Glutamatergic neuron (in vitro differentiated cells): Measurements from ENCODE around the gene USH1G. TPM values are rescaled to one million over a fixed set of nuclear protein-coding genes. Genes with fewer than 3 reads are reported as not detected.

ENCODE experiments used
- DNase-seq: peaks from one replicate; pipeline ENCODE4 v3.0.0; 2022
- H3K27ac Mint-ChIP-seq: one replicate; pipeline ENCODE4 v1.8.0; 2020; ENCODE audit warnings: mild to moderate bottlenecking, mixed read lengths, inconsistent platforms; ENCODE audit not compliant: unreplicated experiment
- H3K27me3 Mint-ChIP-seq: one replicate; pipeline ENCODE4 v1.8.0; 2020; ENCODE audit warnings: mild to moderate bottlenecking, moderate library complexity, mixed read lengths, inconsistent platforms; ENCODE audit not compliant: unreplicated experiment
- H3K36me3 Mint-ChIP-seq: one replicate; pipeline ENCODE4 v1.8.0; 2020; ENCODE audit warnings: mild to moderate bottlenecking, mixed read lengths, inconsistent platforms; ENCODE audit not compliant: unreplicated experiment
- H3K4me1 Mint-ChIP-seq: one replicate; pipeline ENCODE4 v1.8.0; 2020; ENCODE audit warnings: mild to moderate bottlenecking, low read depth, mixed read lengths, inconsistent platforms; ENCODE audit not compliant: unreplicated experiment
- H3K4me3 Mint-ChIP-seq: one replicate; pipeline ENCODE4 v1.8.0; 2020; ENCODE audit warnings: mild to moderate bottlenecking, mixed read lengths, inconsistent platforms; ENCODE audit not compliant: unreplicated experiment
- H3K9me3 Mint-ChIP-seq: one replicate; pipeline ENCODE4 v1.8.0; 2020; ENCODE audit warnings: mild to moderate bottlenecking, moderate library complexity, mixed read lengths, inconsistent platforms; ENCODE audit not compliant: unreplicated experiment
- total RNA-seq: library from RNA; stranded (reverse); fragmentation: NEBNext Ultra II Directional; extraction: Animal tissue kit (Norgen Biotek cat#: 25700); gene quantifications from one replicate; pipeline ENCODE4 v1.2.1, GENCODE V29; 2021; ENCODE audit not compliant: unreplicated experiment
- TF ChIP-seq, protein P1 (sequence below): fragments of 200-600 bp; sonication (generic); IDR thresholded peaks from one replicate; pipeline ENCODE4 v1.5.0; 2021; ENCODE audit not compliant: partially characterized antibody, unreplicated experiment

The USH1G gene
- total RNA-seq, 1 donor from 2014 or later: 0.12 TPM

DNA sequence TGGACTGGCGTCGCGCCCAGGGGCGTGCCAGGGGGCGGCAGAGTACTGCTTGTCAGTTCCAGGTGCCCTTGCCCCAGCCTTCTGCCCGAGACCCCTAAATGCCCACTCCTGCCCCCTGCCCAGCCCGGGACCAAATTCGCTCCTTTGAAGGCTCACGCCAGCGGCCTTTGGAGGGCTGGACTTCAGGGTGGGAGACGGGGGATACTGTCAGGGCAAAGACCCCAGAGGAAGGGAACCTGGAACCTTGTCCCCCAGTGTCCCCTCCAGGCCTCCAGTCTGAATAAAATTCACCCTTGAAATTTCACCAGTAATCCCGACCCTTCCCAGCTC, 13.4 kb upstream of the USH1G start:
- TF ChIP-seq, protein P1, sequence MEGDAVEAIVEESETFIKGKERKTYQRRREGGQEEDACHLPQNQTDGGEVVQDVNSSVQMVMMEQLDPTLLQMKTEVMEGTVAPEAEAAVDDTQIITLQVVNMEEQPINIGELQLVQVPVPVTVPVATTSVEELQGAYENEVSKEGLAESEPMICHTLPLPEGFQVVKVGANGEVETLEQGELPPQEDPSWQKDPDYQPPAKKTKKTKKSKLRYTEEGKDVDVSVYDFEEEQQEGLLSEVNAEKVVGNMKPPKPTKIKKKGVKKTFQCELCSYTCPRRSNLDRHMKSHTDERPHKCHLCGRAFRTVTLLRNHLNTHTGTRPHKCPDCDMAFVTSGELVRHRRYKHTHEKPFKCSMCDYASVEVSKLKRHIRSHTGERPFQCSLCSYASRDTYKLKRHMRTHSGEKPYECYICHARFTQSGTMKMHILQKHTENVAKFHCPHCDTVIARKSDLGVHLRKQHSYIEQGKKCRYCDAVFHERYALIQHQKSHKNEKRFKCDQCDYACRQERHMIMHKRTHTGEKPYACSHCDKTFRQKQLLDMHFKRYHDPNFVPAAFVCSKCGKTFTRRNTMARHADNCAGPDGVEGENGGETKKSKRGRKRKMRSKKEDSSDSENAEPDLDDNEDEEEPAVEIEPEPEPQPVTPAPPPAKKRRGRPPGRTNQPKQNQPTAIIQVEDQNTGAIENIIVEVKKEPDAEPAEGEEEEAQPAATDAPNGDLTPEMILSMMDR: no peak
- Mint-ChIP-seq H3K4me1 (peaks cover 7% of the 10 kb centered on the region), H3K27me3 (peaks cover 28% of the 10 kb centered on the region), H3K9me3 (peaks cover 3% of the 10 kb centered on the region), H3K27ac (no peak overlapping the region), H3K36me3 (no peaks in the 10 kb centered on the region), H3K4me3 (no peak overlapping the region)
- no peak for DNase-seq

DNA sequence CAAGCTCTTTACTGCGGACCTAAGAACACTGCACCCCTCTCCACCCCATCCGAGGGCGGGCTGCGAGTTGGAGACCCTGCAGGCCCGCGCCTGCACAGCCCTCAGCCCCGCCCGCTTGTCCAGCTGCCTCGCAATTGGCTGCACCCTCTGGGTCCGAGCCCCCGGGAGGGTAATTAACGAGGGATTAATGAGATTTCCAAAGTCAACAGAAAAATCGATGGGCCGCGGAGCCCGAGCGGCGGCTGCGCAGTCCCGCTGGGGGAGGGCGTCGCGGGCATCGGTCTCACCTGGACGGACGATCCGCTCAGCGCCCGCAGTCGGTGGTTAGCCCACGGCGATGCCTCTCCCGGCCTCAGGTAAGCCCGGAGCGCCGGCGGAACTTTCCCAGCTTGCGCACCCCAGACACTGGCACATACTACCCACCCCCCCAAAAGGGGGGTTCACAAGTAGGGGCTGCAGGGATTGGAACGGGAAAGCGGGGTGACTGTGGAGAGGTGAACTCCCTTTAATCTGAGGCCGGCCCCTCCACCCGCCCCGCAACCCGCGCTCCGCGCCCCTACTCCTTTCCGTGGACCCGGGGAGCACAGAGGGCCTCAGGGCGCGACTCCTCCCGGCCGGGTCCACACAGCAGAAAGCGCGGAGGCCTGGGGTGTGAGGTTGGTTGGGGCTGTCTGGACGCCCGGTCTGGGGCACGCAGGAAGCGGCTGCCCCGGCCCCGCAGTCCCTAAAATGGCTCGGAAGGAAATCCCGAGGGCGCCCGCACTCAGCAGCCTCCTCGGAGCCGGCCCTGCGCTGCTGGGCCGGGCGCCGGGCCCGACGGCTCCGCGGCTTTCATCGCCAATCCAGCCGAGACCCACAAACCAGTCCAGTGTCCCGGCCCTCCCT, 12.8 kb upstream of the USH1G start, which contains the start of gene OTOP3:
OTOP3 (plus strand) TSS at position 314 of the 885 bp plus-strand sequence; CDS start at position 338, 24 bp downstream.
- H3K36me3 Mint-ChIP-seq: no peaks in the 10 kb centered on the region
- DNase-seq: peak; percentile 63
- H3K4me3 Mint-ChIP-seq: peak within 1 kb of the TSS; percentile 64
- H3K27me3 Mint-ChIP-seq: peaks cover 28% of the 10 kb centered on the region
- peaks cover 3% of the 10 kb centered on the region for H3K9me3 Mint-ChIP-seq
- no peak within 1 kb of the TSS for H3K27ac Mint-ChIP-seq
- H3K4me1 Mint-ChIP-seq: peaks cover 10% of the 10 kb centered on the region
- TF ChIP-seq, protein P1: no peak

DNA sequence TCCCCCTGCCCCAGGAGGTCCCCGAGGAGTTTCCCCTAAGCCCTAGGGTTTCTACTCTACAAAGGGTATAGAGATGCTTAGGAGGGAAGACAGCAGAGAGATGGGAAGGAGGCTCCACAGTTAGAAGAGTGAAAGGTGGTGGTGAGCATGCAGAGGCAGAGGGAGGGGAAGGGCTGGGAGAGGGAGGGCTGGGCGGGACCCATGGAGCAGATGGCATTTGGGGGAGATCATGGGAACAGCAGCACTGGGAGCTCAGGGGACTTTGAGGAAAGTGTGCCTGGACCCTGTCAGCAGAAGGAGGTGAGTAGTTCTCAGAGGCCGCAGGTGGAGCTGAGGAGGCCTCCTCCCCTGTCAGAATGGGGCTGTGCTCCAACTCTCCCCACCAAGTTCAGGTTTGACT, 12.0 kb upstream of the USH1G start:
- no peak for DNase-seq
- Mint-ChIP-seq H3K4me1 (peaks cover 10% of the 10 kb centered on the region), H3K36me3 (no peaks in the 10 kb centered on the region), H3K27ac (no peak overlapping the region), H3K27me3 (peaks cover 28% of the 10 kb centered on the region), H3K9me3 (peaks cover 3% of the 10 kb centered on the region), H3K4me3 (peak overlapping the region; percentile 64)
- TF ChIP-seq, protein P1: no peak

DNA sequence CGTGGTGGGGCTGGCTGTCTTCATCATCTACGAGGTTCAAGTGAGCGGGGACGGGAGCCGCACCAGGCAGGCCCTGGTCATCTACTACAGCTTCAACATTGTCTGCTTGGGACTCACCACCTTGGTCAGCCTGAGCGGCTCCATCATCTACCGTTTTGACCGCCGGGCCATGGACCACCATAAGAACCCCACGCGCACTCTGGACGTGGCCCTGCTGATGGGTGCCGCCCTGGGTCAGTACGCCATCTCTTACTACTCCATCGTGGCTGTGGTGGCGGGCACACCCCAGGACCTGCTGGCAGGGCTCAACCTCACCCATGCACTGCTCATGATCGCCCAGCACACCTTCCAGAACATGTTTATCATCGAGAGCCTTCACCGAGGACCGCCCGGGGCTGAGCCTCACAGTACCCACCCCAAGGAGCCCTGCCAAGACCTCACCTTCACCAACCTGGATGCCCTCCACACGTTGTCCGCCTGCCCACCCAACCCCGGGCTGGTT, 7.5 kb upstream of the USH1G start:
- Mint-ChIP-seq H3K36me3 (peaks cover 5% of the 10 kb centered on the region), H3K9me3 (peaks cover 4% of the 10 kb centered on the region), H3K27ac (no peak overlapping the region), H3K4me1 (peaks cover 9% of the 10 kb centered on the region), H3K4me3 (no peak overlapping the region), H3K27me3 (peaks cover 18% of the 10 kb centered on the region)
- no peak for DNase-seq
- TF ChIP-seq, protein P1: no peak

DNA sequence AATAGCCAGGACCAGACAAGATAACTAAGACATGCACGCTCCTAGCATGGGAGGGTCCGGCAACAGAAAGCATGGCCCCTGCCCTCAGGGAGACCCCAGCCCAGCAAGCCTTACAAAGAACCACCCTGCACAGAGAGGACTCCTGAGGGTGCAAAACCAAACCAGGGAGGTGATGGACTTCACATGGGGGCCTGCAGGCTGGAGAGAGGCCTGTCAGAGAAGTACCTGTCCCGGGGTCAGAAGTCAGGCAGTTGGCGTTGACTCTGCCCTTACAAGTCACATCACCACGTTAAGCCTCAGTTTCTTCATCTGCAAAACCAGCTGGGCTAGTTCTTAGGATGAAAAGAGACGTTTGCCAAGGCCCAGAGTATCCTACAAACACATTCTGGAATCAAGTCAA, 5.7 kb upstream of the USH1G start:
- Mint-ChIP-seq H3K27me3 (peaks cover 26% of the 10 kb centered on the region), H3K4me1 (peaks cover 9% of the 10 kb centered on the region), H3K36me3 (peaks cover 5% of the 10 kb centered on the region), H3K4me3 (no peak overlapping the region), H3K27ac (no peak overlapping the region), H3K9me3 (peaks cover 4% of the 10 kb centered on the region)
- DNase-seq: no peak
- TF ChIP-seq, protein P1: no peak
